SK-N-SH (cell line): ENCODE measurements around the gene ST8SIA3. TPM values are rescaled to one million over a fixed set of nuclear protein-coding genes. Genes with fewer than 3 reads are reported as not detected.

Source experiments
- CTCF ChIA-PET: fragments of 300-600, 350-600 bp; formaldehyde crosslinking; extraction: SDS; loops from one replicate; lab custom pipeline; 2021; lab: Yijun Ruan, JAX
- POLR2A ChIA-PET: fragments of 350-600 bp; sonication (Branson Sonifier 250); formaldehyde crosslinking; extraction: SDS; loops from one replicate; lab custom pipeline; 2020; ENCODE audit warnings: antibody characterized with exemption, inconsistent platforms; lab: Yijun Ruan, JAX
- DNase-seq: peaks from one replicate; pipeline ENCODE4 v3.0.0; 2012
- H2AFZ ChIP-seq: fragments of 200-600 bp; sonication (generic); 2 replicates; pipeline ENCODE4 v1.8.1; 2016; ENCODE audit warnings: antibody characterized with exemption, mild to moderate bottlenecking, low read depth
- H3F3A ChIP-seq: fragments of 200-600 bp; sonication (generic); replicated peaks from 2 replicates; pipeline ENCODE3; 2016; ENCODE audit warnings: antibody characterized with exemption, mild to moderate bottlenecking; ENCODE audit not compliant: insufficient read depth
- H3K27ac ChIP-seq, 2 experiments: fragments of 200-500 bp in 1 of 2; fragments of 200-600 bp in 1 of 2; sonication (Bioruptor generic) in 1 of 2; sonication (generic), shearing (Covaris generic) in 1 of 2; 2 replicates each; pipeline versions ENCODE4 v1.5.1 to v1.6.1; 2014 to 2016; ENCODE audit warnings: low read depth in 2 of 2, inconsistent platforms in 1 of 2, low read length in 1 of 2, mild to moderate bottlenecking in 1 of 2, mixed read lengths in 1 of 2
- H3K27me3 ChIP-seq: fragments of 200-600 bp; sonication (generic), shearing (Covaris generic); 2 replicates; pipeline ENCODE4 v1.6.1; 2016; ENCODE audit warnings: mixed run types; ENCODE audit not compliant: insufficient read depth
- H3K36me3 ChIP-seq, 2 experiments: fragments of 200-500 bp in 1 of 2; fragments of 200-600 bp in 1 of 2; sonication (Bioruptor generic) in 1 of 2; sonication (generic) in 1 of 2; replicated peaks in 1 of 2; 2 replicates each; pipeline versions ENCODE3 to v1.5.1; 2014 to 2016; ENCODE audit warnings: low read length in 1 of 2, mild to moderate bottlenecking in 1 of 2; ENCODE audit not compliant: insufficient read depth in 2 of 2, control insufficient read depth in 1 of 2
- H3K4me1 ChIP-seq, 2 experiments: fragments of 200-500 bp in 1 of 2; fragments of 200-600 bp in 1 of 2; sonication (Bioruptor generic) in 1 of 2; sonication (generic), shearing (Covaris generic) in 1 of 2; 2 replicates each; pipeline versions ENCODE4 v1.5.1 to v1.6.1; 2014 to 2016; ENCODE audit warnings: low read depth in 1 of 2, low read length in 1 of 2, mixed run types in 1 of 2; ENCODE audit not compliant: insufficient read depth in 2 of 2, control insufficient read depth in 1 of 2
- H3K4me2 ChIP-seq: fragments of 200-600 bp; sonication (generic), shearing (Covaris generic); 2 replicates; pipeline ENCODE4 v1.6.1; 2017; ENCODE audit warnings: mixed run types
- H3K4me3 ChIP-seq, 2 experiments: fragments of 200-500 bp in 1 of 2; fragments of 200-600 bp in 1 of 2; sonication (Bioruptor generic) in 1 of 2; sonication (generic), shearing (Covaris generic) in 1 of 2; 2 replicates each; pipeline versions ENCODE4 v1.5.1 to v1.8.1; 2014 to 2016; ENCODE audit warnings: low read depth in 2 of 2, inconsistent platforms in 1 of 2, low read length in 1 of 2, mild to moderate bottlenecking in 1 of 2, mixed read lengths in 1 of 2, moderate library complexity in 1 of 2
- H3K79me2 ChIP-seq: fragments of 200-600 bp; sonication (generic); 2 replicates; pipeline ENCODE4 v1.8.1; 2017; ENCODE audit warnings: mild to moderate bottlenecking; ENCODE audit not compliant: insufficient read depth
- H3K9ac ChIP-seq: fragments of 200-600 bp; sonication (generic); 2 replicates; pipeline ENCODE4 v1.6.1; 2017; ENCODE audit warnings: mixed run types
- H3K9me2 ChIP-seq: fragments of 200-600 bp; sonication (generic); 2 replicates; pipeline ENCODE4 v1.6.1; 2017; ENCODE audit warnings: mixed run types
- H3K9me3 ChIP-seq: fragments of 200-600 bp; sonication (generic); 2 replicates; pipeline ENCODE4 v1.6.1; 2017; ENCODE audit warnings: mixed run types, mild to moderate bottlenecking, moderate library complexity
- H4K20me1 ChIP-seq: fragments of 200-600 bp; sonication (generic); 2 replicates; pipeline ENCODE4 v1.6.1; 2017; ENCODE audit warnings: mild to moderate bottlenecking, mixed run types; ENCODE audit not compliant: insufficient read depth
- CHD2 ChIP-seq: fragments of 150-350 bp; IDR thresholded peaks from 2 replicates; pipeline ENCODE4 v1.6.1; 2018; ENCODE audit warnings: low read length; ENCODE audit not compliant: partially characterized antibody
- EP300 ChIP-seq, 2 experiments: IDR thresholded peaks; 2 replicates each; pipeline versions ENCODE4 v1.4.0 to v1.6.1; 2012; ENCODE audit warnings: borderline replicate concordance in 1 of 2, low read depth in 1 of 2, low read length in 1 of 2
- EZH2phosphoT487 ChIP-seq: fragments of 200-600 bp; sonication (generic); IDR thresholded peaks from 2 replicates; pipeline ENCODE4 v1.6.1; 2017; ENCODE audit warnings: low read depth, mixed run types, mild to moderate bottlenecking, antibody characterized with exemption, moderate library complexity, borderline replicate concordance
- FOSL2 ChIP-seq: IDR thresholded peaks from 2 replicates; pipeline ENCODE4 v1.4.0; 2012; ENCODE audit warnings: low read depth, mild to moderate bottlenecking, moderate library complexity, borderline replicate concordance
- GABPA ChIP-seq: IDR thresholded peaks from 2 replicates; pipeline ENCODE4 v1.4.0; 2012; ENCODE audit warnings: low read depth, mild to moderate bottlenecking
- GATA2 ChIP-seq: sonication (generic); formaldehyde crosslinking; IDR thresholded peaks from 2 replicates; pipeline ENCODE4 v1.5.0; 2020; ENCODE audit warnings: mild to moderate bottlenecking, missing genetic modification reagents
- JUND ChIP-seq: IDR thresholded peaks from 2 replicates; pipeline ENCODE4 v1.4.0; 2012
- MEF2A ChIP-seq: IDR thresholded peaks from 2 replicates; pipeline ENCODE4 v1.4.0; 2012; ENCODE audit warnings: low read depth, borderline replicate concordance
- NRF1 ChIP-seq: IDR thresholded peaks from 2 replicates; pipeline ENCODE4 v1.6.1; 2012; ENCODE audit warnings: low read depth, mild to moderate bottlenecking, low read length
- POLR2AphosphoS5 ChIP-seq: IDR thresholded peaks from 2 replicates; pipeline ENCODE4 v1.6.1; 2012; ENCODE audit warnings: low read depth, low read length
- RAD21 ChIP-seq: IDR thresholded peaks from 2 replicates; pipeline ENCODE4 v1.6.1; 2012; ENCODE audit warnings: mild to moderate bottlenecking, low read length
- RCOR1 ChIP-seq: fragments of 150-350 bp; IDR thresholded peaks from 2 replicates; pipeline ENCODE4 v1.6.1; 2017; ENCODE audit warnings: antibody characterized with exemption, low read length
- REST ChIP-seq: IDR thresholded peaks from 2 replicates; pipeline ENCODE4 v1.6.1; 2012; ENCODE audit warnings: mild to moderate bottlenecking, low read depth, low read length, moderate library complexity
- SMC3 ChIP-seq: IDR thresholded peaks from 2 replicates; pipeline ENCODE4 v1.6.1; 2012; ENCODE audit warnings: low read depth, low read length, improper control_type of control experiment
- TCF12 ChIP-seq: IDR thresholded peaks from 2 replicates; pipeline ENCODE4 v1.4.0; 2012
- USF2 ChIP-seq: fragments of 150-350 bp; IDR thresholded peaks from 2 replicates; pipeline ENCODE4 v1.6.1; 2017; ENCODE audit warnings: antibody characterized with exemption, low read length, low read depth, borderline replicate concordance
- WGBS: methylation state at CpG from one replicate; pipeline ENCODE4 v1.1.6; 2017; ENCODE audit warnings: low lambda C conversion rate; 5-methylcytosine and 5-hydroxymethylcytosine counted together
- polyA plus RNA-seq, 3 experiments: library from polyadenylated mRNA; depleted of rRNA; stranded (reverse); fragments of >200 nt; gene quantifications; 2 replicates each; pipeline ENCODE4 v1.2.3, GENCODE V29; 2012

The ST8SIA3 gene
- polyA plus RNA-seq, 1 of the 3 experiments (the other 2 are of a cell fraction), result 0.05 TPM

- no peak for TF ChIP-seq USF2
- TF ChIP-seq FOSL2, result no peak
- no peak for TF ChIP-seq EP300 (IDR thresholded peaks at IDR 0.05; ENCODE audit: borderline replicate concordance in 1 of 2, low read depth in 1 of 2, low read length in 1 of 2)
- TF ChIP-seq JUND, result no peak
- no peak for TF ChIP-seq SMC3
- TF ChIP-seq RCOR1, result no peak
- no peak for TF ChIP-seq CHD2
- no peak for TF ChIP-seq TCF12
- no peak for TF ChIP-seq EZH2phosphoT487
- no peak for TF ChIP-seq POLR2AphosphoS5
- no peak for TF ChIP-seq GABPA
- ChIA-PET CTCF (no interaction called here), POLR2A (interaction anchor here (1.0 kb wide), 1 partner anchor 10 kb away, joined by 3 read pairs; no protein-coding TSS in a partner anchor)
- no peak for DNase-seq
- no peak overlapping the region for H3K4me2 ChIP-seq
- no peaks in the 10 kb centered on the region for H3F3A ChIP-seq
- H3K4me1 ChIP-seq, result no peaks in the 10 kb centered on the region
- 30% methylated on average over 2 of the region's 2 CpGs for WGBS
- no peaks in the 10 kb centered on the region for H3K36me3 ChIP-seq
- H3K27ac ChIP-seq, result no peak overlapping the region
- H2AFZ ChIP-seq, result no peak overlapping the region
- H3K79me2 ChIP-seq, result no peaks in the 10 kb centered on the region
- no peak overlapping the region for H3K4me3 ChIP-seq
- H3K9me2 ChIP-seq, result no peaks in the 10 kb centered on the region
- H4K20me1 ChIP-seq, result no peaks in the 10 kb centered on the region
- no peak overlapping the region for H3K9ac ChIP-seq
- H3K27me3 ChIP-seq, result no peaks in the 10 kb centered on the region
- H3K9me3 ChIP-seq, result no peaks in the 10 kb centered on the region
Observed at GRCh38 chr18:57376503-57376902, 24.1 kb downstream of the ST8SIA3 start.

GRCh38 chr18:57389271-57389670 lies 36.9 kb downstream of the ST8SIA3 start:
- Histone ChIP-seq H2AFZ (no peak overlapping the region), H3K27me3 (no peaks in the 10 kb centered on the region), H3K4me2 (no peak overlapping the region), H3K9me2 (no peaks in the 10 kb centered on the region), H3K4me1 (no peaks in the 10 kb centered on the region), H3F3A (no peaks in the 10 kb centered on the region), H3K36me3 (no peaks in the 10 kb centered on the region), H3K9ac (no peak overlapping the region), H3K79me2 (no peaks in the 10 kb centered on the region), H3K27ac (no peak overlapping the region), H4K20me1 (no peaks in the 10 kb centered on the region), H3K9me3 (no peaks in the 10 kb centered on the region), H3K4me3 (no peak overlapping the region)
- no peak for TF ChIP-seq GATA2 (CRISPR knock-in tag)
- TF ChIP-seq POLR2AphosphoS5, result no peak
- POLR2A ChIA-PET, result no interaction called here
- CTCF ChIA-PET, result no interaction called here
- no peak for DNase-seq
- WGBS, result 22% methylated on average over 2 of the region's 2 CpGs

- Histone ChIP-seq H3K27ac (no peak overlapping the region), H3K27me3 (no peaks in the 10 kb centered on the region), H3F3A (no peaks in the 10 kb centered on the region), H2AFZ (no peak overlapping the region), H3K4me3 (no peak overlapping the region), H3K36me3 (no peaks in the 10 kb centered on the region)
- 0% methylated on average over 1 of the region's 3 CpGs for WGBS
- DNase-seq, result no peak
- no peak for TF ChIP-seq GATA2 (CRISPR knock-in tag)
- no peak for TF ChIP-seq MEF2A
- TF ChIP-seq RAD21, result no peak
- TF ChIP-seq REST, result no peak
- TF ChIP-seq NRF1, result no peak
- no peak for TF ChIP-seq SMC3
- no peak for TF ChIP-seq USF2
- no peak for TF ChIP-seq GABPA
- TF ChIP-seq, all 33 proteins: peak for 0
- H3K9me2 ChIP-seq, result no peaks in the 10 kb centered on the region
- no peaks in the 10 kb centered on the region for H3K79me2 ChIP-seq
- no peak overlapping the region for H3K9ac ChIP-seq
- CTCF ChIA-PET, result no interaction called here
- no peak overlapping the region for H3K4me2 ChIP-seq
- no peaks in the 10 kb centered on the region for H4K20me1 ChIP-seq
- 0 out of 2 replicates have a peak, but pooled peaks cover under 1% of the 10 kb centered on the region for H3K9me3 ChIP-seq
- POLR2A ChIA-PET, result no interaction called here
- H3K4me1 ChIP-seq, result no peaks in the 10 kb centered on the region
Observed at GRCh38 chr18:57390044-57390443, 37.7 kb downstream of the ST8SIA3 start.
